Measurements from ENCODE around the gene LINGO3.

LINGO3 gene

GRCh38 chr19:2266183-2266993 lies 41.6 kb downstream of the LINGO3 start:
- no peak for DNase-seq (ENCODE audit: low read depth in 3 of 3)

DNA sequence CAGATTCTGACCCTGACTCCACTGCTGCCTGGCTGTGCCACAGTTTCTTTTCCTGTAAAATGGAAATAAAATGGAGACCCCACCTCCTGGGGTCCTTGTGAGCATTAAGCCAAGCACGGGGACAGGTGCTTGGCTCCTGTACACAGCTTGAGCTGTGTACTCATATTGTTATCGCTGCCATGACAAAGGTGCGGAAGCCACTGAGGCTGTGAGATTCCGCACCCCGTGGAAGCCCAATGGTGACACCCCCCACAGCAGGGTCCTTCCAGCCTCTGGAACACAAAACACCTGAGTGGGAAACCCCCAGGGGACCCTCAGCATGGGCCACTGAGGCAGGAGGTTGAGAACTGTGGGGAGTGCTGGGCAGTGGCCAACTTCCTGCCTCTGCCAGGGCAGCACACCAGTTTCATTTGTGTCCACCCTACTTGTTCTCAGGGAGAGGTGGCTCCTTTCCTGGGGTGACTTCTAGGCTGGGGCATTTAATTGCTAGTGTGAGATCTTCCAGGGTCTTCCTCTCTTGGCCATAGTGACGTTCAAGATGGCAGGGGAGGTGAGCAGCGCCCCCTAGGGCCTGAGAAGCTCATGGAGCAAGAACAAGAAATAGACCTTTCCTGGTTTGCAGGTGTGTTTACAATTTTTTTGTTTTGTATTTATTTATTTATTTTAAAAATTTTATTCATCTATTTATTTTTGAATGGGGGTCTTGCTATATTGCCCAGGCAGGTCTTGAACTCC lies 46.3 kb downstream of the LINGO3 start:
- DNase-seq (ENCODE audit: low read depth in 3 of 3): no peak

- DNase-seq (ENCODE audit: low read depth in 3 of 3): no peak
Measured at GRCh38 chr19:2260341-2260805, 47.6 kb downstream of the LINGO3 start.

DNA sequence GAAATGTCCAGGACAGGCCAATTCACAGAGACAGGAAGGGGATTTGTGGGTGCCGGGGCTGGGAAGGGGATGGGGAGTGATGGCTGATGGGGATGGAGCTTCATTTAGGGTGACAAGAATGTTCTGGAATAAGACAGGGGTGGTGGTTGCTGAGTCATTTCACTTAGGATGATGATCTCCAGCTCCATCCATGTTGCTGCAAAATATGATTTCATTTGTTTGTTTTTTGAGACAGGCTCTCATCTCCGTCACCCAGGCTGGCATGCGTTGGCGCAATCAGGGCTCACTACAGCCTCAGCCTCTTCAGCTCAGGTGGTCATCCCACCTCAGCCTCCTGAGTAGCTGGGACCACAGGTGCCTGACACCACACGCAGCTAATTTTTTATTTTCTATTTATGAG lies 48.6 kb downstream of the LINGO3 start:
- no peak for DNase-seq (ENCODE audit: low read depth in 3 of 3)
